Right renal pelvis (tissue), 4 donors: ENCODE data around the gene DNAL4. TPM values are rescaled to one million over a fixed set of nuclear protein-coding genes. Genes with fewer than 3 reads are reported as not detected.

Experiments used
- DNase-seq, 4 donors: peaks; one replicate each; pipeline ENCODE4 v3.0.0-alpha.2; 2013; ENCODE audit warnings: low read depth in 4 of 4, low spot score in 3 of 4, missing footprints in 1 of 4
- polyA plus RNA-seq, 4 donors: library from polyadenylated mRNA; unstranded; fragments of 120-200 nt; gene quantifications; one replicate each; pipeline ENCODE4 v1.2.1, GENCODE V29; 2013; ENCODE audit not compliant: insufficient read length in 4 of 4

Gene DNAL4
- polyA plus RNA-seq, 4 donors, result 36.4 to 42.1 (median 36.7) TPM

DNA sequence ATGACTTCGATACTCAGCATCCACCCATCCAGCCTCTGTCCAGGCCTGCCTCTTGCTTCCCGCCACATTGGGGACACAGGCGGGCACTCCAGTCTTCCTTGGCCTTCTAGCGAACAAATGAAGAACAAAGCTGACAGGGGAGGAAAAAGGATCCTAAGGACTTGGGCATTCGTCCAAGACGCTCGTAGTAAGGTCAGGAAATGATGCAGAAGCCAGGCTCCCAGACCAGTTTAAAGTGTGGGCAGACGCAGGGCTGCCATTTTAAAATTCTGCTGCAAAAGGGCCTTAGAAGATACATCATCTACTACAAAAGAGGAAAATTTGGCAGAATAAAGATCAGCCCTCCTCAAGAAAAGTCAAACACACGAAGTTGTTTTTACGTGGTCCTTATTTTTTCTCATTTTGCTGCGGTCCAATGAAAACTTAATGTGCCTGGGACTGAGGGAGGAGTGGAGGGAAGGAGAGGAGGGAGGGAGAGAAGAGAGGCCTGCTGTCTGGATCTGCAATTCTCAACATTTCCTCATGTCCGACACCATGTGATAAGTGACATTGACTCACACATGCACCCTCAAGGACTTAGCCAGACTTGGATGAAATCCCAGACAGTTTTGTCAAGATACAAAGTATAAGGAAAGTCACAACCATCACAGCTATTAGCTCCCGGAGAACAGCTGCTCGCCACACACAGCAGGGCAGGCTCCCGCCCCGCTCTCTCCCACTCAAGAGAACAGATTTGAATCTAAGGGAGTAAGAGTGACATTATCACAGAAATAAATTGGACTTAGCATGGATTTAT is 5.7 kb downstream of the DNAL4 start:
- peak in 2 of 4 donors; percentile 64 to 68 for DNase-seq

DNA sequence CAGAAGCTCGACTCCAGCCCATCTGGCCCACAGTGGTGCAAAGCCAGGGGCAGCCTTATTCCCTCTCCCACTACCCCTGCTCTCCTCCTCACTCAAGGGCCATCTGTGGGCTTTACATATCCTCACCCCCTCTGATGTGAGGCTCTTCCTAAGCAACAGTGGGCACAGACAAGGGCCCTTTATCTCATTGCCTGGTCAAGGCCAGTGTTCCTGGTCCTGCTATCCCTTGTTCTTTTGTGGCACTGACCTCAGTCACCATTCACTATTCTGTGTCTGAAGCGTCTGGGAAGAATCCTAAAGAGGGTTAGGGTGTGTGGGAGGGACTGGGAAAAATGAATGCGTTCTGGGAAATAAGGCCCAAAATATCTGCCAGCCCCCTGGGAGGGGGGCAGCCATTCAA is 7.3 kb downstream of the DNAL4 start:
- no peak for DNase-seq

DNA sequence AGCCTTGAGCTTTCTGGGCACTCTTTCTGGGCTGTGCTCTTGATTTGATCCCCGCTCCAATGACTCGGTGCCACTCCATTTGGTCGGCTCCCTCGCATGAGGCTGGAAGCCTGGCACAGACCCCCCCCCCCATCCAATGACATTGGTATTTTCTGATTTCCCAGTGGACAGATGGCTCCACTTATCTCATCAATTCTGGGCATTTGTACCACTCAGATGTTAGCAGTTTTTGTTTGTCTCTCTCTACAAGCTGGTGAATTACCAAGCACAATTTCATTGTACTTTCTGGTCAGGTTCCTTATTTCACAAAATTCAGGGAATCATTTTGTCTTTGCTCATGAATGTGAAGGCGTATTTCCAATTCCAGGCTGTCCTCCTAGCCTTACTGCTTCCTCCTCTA is 9.1 kb downstream of the DNAL4 start:
- no peak for DNase-seq

DNA sequence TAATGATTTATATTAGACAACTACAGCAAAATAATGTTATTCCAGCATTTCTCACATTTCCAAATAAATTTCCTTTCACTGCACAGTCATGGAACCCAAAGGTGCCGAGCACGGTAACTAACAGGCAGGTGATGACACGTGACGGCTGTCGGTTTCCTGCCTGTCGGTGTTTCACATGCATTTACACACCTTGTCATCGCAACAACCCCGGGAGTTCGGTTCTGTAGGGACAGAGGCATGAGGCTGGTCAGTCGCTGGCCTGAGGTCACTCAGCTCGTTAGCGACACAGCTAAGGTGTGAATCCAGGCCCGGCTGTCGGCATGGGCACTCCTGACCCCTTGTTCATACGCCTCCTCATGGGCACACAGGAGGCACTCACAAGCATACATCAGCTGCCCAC is 9.9 kb downstream of the DNAL4 start:
- no peak for DNase-seq

DNA sequence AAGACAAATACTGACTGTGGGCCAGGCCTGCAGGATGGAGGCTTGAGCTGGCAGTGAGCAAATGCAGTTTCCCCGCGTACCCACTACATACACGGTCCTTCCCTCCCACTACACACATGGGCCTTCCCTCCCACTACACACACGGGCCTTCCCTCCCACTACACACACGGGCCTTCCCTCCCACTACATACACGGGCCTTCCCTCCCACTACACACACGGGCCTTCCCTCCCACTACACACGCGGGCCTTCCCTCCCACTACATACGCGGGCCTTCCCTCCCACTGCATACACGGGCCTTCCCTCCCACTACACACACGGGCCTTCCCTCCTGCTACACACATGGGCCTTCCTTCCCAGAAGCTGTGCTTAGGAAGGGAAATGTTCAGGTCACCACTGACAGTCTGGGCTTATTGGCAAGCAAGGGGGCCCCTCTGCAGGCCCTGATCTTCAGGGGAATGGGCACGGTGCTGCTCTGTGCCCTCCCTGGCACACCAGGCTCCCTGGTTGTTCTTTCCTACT is 10.8 kb downstream of the DNAL4 start:
- DNase-seq, result no peak

DNA sequence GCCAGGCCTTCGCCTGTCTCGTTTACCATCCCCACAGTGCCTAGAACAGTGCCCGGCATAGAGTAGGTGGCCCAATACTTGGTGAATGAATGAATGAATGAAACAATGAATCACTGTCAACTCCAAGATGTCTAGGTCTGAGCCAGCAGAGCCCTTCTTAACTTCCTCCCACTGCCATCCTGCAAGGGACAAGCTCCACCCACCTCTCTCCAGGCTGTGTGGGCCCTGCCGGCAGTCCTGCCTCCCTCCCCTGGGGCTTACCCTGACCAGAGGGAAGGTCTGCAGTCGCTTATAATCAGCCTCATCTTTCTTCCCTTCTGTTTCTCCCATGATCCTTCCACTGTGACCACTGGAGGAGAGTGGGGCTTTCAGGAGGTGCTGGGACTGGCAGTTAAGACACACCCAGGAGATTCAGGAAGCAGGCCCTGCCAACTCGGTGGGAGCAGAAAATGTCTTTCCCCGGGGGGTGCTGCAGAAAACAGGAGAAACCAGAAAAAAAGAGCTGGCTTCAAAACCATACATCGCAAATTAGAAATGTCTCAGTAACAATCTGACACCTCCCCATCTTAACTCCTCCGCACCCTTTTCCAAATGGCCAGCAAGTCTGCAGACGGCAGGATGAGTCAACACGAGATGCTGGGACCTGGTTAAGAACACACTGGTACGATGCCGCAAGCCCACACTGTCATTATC is 11.4 kb downstream of the DNAL4 start:
- no peak for DNase-seq

DNA sequence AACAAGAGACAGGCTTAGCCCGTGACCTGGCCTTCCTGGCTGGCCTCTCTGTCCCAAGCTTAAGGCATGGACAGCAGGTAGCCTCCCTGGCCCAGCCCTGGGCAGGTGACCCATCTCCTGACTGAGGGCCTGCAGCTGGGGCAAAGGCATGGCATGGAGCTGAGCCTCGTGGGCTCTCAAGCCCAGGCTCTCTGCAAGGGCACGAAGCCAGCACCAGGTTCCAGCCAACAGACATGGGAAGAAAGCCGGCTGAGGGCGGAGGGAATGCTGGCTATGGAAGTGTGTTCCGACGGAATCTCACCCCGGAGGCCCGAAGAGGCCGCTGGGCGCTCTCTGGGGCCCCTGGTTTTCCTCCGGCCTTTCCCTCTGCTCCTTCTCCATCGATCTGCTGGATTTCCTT is 12.9 kb downstream of the DNAL4 start:
- DNase-seq, result no peak

DNA sequence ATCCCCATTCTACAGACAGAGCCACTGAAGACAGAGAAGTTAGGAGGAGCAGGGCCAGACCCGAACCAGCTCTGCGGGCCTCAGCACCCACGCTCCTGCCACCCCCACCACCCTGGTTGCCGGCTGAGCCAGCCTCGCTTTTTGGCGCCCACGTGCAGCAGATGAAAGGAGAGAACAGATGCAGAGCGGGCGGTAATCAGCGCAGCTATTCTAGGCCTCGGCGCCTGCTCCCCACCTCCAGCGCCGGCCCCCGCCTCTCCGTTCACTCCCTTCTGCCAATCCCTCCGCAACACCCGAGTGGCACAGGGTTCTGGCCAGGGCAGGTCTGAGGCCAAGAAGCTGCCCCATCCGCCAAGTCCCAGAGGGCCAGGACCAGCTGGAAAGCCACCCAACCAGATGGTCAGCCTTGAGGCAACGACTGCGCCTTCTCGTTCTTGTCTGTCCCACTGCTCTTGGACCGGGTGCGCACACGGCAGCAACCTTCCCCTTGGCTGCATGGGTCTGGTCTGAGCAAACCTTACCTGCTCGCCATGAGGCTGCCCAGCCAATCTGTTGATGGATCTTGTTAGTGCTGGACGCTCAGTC is 16.8 kb downstream of the DNAL4 start:
- DNase-seq, result no peak

DNA sequence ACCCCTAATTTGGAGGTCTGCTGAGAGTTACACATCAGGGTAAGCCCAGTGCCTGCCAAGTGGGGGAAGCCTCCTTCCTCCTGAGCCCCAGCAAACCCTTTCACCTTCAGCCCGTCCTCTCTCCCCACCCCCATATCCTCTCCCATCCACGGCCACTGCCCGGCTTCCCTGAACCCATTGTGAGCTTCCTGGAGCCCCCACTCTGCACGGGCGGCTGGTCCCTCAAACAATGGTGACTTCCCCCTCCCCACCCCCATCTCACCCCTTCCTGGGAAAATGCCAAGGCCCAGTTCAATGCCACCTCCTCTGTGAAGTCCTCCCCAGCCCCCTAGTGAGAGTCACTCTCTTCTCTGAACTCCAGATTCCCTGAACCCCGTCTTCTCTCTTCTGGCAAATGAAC is 17.9 kb downstream of the DNAL4 start:
- no peak for DNase-seq

DNA sequence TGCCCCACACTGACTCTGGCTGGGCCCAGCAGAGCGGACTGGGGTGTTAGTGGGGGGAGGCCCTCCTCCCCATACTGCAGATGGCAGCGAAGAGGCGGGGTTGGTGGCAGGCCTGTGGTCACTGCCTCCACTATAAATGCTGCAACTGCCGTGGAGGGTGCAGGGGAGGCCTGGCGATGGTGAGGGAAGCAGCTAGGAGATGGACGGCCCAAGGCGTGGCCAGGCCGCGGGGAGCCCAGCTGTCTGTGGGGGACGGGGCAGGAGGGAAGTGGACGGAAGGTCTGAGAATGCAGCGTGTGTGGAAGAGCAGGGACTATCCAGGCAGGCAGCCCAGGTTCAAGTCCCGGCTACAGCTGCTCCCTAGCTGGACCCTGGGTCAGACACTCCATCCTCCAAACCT is 18.3 kb downstream of the DNAL4 start:
- no peak for DNase-seq

DNA sequence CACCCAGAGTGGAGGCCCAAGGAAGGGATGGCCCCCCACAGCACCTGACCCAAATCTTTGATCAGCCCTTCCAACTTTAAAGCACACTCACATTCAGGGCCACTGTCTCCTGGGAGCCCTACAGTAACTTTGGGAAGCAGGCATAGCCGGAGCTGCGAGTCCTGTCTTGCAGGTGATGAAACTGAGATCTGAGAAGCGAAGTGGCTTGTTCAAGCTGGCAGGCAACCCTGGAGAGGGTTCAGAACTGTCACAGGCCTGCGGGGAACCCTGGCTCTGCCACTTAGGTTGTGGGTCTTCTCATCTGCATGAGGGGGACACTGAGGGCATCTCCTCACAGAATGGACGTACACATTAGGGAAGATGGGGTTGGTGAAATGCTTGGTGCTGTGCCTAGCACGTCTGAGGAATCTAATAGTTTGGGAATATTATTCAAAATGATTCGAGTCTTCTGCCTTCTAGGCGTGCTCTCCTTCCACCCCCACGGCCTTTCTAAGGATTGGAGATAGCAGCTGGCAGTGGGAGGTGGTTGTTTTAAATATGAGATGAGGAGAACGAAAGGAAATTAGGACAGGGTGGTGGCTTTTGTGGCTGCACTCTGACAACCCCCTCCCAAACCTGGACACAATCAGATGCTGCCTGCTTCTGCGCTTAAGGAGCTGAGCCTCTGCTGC is 19.3 kb downstream of the DNAL4 start:
- DNase-seq, result no peak

DNA sequence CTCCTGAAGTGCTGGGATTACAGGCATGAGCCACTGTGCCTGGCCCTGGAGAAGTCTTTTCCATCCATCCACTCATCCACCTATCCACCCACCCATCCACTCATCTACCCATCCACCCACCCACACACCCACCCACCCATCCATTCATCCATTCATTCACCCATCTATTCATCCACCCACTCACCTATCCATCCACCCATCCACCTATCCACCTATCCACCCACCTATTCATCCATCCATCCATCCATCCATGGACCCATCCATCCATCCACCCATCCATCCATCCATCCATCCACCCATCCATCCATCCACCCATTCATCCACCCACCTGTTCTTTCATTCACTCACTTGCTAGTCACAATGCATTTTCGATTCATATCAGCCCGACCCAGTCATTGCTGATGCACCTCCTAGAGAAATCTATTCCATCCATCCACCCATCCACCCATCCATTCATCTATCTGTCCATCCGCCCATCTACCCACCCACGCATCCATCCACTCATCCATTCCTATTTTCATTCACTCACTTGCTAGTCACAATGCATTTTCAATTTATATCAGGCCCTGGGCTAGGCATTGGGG is 20.5 kb downstream of the DNAL4 start:
- DNase-seq, result no peak

DNA sequence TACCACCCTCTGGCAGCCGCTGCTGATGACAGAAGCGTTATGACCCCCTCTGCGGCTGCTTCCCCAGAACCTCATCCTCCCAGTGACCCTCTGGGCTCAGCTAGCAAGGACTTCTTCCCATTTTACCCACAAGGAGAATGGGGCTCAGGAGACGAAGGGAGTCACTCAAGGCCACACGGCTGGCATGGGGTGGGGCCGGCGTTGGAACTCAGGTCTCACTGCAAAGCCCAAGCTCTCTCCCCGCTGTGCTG is 21.4 kb downstream of the DNAL4 start:
- DNase-seq, result no peak

DNA sequence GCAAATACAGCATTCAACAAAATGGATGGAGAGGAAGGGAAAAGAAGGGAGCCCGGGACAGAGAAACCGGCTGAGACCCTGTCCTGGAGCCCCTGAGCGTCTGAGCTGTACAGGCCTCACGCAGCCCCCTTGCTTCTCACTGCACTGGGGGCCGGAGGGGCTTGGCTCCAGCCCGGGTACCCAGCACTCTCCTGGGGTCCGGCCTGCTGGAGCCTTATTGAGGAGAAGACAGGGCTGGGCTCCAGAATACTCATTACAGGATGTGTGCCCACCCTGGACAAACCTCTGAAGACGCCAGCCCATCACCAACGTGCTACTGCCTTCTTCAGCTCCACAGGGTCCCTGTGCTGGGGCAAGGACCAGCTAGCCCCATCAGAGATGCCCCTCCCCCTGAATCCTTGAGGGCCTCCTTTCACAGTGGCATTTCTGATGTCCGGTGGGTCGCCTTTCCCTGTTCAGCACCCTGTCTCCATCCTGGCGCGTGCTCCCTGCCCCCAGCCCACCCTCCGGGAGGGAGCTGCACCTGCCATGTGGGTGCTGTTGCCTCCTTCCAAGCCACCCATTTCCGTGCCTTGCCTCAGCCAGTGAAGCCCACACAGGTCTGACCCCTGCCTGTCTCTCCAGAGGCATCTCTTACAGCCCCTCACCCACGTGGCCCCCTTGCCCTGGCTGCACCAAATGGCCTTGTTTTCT is 23.5 kb downstream of the DNAL4 start:
- DNase-seq, result no peak

DNA sequence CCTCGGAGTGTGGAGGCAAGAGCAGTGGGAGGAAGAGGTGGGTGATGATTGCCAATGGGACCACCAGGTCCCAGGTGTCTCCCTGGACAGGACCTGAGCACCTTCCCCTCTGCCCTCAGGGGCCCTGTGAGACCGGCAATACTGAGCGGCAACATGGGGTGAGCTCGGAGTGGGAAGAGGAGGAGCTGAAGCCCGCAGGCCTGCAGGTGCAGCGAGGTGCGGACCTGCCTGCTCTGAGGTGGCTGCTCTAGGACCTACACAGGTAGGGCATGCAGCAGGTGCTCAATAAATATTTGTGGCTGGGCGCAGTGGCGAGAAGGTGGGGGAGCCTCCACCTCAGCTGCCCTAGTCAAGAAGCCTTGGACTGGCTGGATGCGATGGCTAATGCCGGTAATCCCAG is 25.9 kb downstream of the DNAL4 start:
- no peak for DNase-seq

DNA sequence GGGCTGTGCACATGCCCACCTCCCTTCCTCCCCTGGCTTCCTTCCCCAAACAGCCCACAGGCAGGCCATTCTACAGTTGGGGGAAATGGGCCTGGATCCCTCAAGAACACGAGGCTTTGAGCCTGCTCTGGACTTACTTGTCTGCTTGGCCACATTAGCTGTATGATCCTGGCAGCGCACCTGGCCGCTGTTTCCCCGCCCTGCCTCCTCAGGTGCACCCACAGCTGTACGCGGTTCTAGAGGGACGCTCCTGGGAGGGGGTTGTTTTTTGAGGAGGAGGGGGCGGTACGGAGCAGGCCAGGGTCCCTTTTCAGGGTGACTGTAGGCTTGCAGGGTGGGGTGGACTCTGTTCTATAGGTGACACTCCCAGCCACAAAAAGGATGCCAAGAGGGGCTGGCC is 26.6 kb downstream of the DNAL4 start:
- no peak for DNase-seq

DNA sequence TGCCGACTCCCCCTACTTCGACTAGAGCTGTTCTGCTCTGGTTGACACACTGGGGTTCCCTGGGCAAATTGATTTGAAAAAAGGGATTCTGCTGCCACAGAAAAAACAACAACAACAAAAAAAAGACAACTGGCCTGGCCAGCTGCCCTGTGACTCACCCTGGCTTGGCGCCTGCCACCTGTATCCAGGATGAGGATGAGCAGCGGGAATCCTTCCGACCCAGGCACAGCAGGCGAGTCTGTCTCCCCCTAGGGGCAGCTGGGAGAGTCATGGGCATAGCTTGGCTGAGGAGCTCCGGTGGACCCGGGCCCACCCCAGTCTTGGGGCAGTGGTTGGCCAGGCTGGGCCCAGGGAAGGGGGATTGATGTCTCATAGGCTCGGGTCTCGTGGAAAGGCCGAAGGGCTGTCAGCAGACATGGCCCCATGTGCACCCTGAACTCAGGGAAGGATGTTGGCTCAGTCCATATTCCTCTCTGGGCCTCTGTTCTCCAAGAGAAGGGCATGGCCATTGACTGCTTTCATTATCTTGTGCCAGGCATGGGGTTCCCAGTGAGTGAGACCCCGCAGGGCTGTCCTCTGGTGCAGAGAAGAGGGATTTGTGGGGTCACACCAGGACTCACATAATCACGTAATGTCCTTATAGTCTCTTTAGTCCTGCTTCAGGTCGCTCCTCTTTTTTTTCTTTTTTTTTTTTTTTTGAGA is 27.7 kb downstream of the DNAL4 start:
- no peak for DNase-seq

DNA sequence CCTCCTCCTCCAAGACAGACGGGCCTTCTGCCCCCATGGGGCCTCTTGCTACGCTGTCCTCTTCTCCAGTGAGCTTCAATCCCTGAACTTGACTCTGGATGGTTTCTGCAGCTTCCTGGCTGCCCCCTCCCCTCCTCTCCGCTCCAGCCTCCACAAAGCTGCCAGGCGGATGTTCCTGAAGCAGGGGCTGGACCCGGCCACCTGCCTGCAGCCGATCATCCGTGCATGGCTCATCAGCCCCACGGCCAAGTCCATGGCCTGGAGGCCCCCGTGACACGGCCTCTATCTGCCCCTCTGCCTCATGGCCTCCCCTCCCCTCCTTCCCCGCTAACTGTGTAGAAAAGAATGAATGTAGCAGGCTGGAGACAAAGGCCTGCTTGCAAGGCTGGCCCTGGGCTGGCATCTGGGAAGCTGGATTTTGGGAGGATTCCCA is 31.4 kb downstream of the DNAL4 start:
- no peak for DNase-seq

DNA sequence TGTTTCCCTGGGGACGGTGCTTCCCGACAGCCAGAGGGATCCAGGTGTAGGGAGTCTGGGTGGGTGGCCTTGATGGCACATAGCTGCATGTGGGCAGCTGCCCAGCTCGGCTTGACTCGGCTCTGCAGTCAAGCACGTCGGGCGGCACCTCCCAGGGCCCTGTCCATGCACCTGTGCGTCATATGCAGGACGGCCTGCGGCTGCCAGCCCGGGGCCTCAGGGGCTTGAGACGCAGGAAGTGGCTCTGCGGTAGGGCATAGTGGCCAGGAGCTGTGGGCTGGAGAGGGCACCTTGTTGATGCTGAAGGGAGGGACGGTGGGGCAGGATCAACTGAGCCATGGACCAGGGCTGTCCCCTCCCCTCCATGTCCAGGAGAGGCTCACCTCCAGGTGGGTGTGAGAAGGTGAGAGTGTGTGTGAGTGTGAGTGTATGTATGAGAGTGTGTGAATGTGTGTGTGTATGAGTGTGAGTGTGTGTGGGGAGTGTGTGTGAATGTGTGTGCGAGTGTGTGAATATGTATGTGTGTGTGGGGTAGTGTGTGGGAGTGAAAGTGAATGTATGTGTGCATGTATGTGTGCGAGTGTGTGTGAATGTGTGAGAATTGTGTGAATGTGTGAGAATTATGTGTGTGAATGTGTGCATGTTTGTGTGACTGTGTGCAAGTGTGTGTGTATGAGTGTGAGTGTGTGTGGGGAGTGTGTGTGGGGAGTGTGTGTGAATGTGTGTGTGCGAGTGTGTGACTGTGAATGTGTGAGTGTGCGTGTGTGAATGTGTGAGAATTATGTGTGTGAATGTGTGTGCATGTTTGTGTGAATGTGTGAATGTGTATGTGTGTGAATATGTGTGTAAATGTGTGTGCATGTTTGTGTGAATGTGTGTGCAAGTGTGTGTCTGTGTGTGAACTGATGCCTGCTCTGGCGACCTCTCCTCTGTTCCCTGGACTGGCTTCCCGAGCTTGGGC is 32.5 kb downstream of the DNAL4 start:
- DNase-seq, result no peak
